Endothelial cell of umbilical vein (primary cell): ENCODE data around the gene PLXNC1. TPM values are rescaled to one million over a fixed set of nuclear protein-coding genes. Genes with fewer than 3 reads are reported as not detected.

ENCODE experiments used
- BruUV-seq: library from RNA; stranded (reverse); fragments of 400-500 nt; replicated peaks from 2 replicates; lab custom pipeline; 2021; lab: Mats Ljungman, UMichigan
- CTCF ChIA-PET: fragments of 300-600, 350-600 bp; sonication (Branson Sonifier 250); formaldehyde crosslinking; loops from one replicate; lab custom pipeline; 2021; ENCODE audit warnings: antibody characterized with exemption, inconsistent platforms; lab: Charles Lee
- POLR2A ChIA-PET: fragments of 300-600, 350-600 bp; sonication (Branson Sonifier 250); formaldehyde crosslinking; loops from one replicate; lab custom pipeline; 2021; ENCODE audit warnings: antibody characterized with exemption, inconsistent platforms; lab: Charles Lee
- DNase-seq: peaks from one replicate; pipeline ENCODE4 v3.0.0-alpha.2; 2011; ENCODE audit warnings: low read depth, low spot score
- FAIRE-seq: peaks from 2 replicates; lab custom pipeline; 2011; peaks lifted over from hg19 to GRCh38; lab: Jason Lieb, UNC
- H2AFZ ChIP-seq: 2 replicates; pipeline ENCODE4 v1.6.0; 2012; ENCODE audit warnings: low read depth, low read length, control low read depth, inconsistent platforms
- H3K27ac ChIP-seq: 2 replicates; pipeline ENCODE4 v1.5.1; 2011; ENCODE audit warnings: low read depth, mild to moderate bottlenecking, control low read depth, low read length, moderate library complexity; ENCODE audit not compliant: insufficient read depth
- H3K27me3 ChIP-seq, 2 experiments: 2 replicates each; pipeline versions ENCODE4 v1.6.0 to v1.6.1; 2011; ENCODE audit warnings: low read length in 2 of 2, mixed read lengths in 1 of 2; ENCODE audit not compliant: control insufficient read depth in 2 of 2, insufficient read depth in 2 of 2
- H3K36me3 ChIP-seq, 2 experiments: 2 replicates in 1 of 2; 3 replicates in 1 of 2; pipeline ENCODE4 v1.5.1; 2011; ENCODE audit warnings: low read length in 2 of 2, mild to moderate bottlenecking in 1 of 2, moderate library complexity in 1 of 2; ENCODE audit not compliant: control insufficient read depth in 2 of 2, insufficient read depth in 2 of 2; ENCODE audit errors: extremely low read depth in 1 of 2
- H3K4me1 ChIP-seq: 3 replicates; pipeline ENCODE4 v1.5.1; 2011; ENCODE audit warnings: mild to moderate bottlenecking, low read length; ENCODE audit not compliant: control insufficient read depth, insufficient read depth; ENCODE audit errors: extremely low read depth
- H3K4me2 ChIP-seq: 2 replicates; pipeline ENCODE4 v1.6.1; 2011; ENCODE audit warnings: low read length, control low read depth, mixed read lengths; ENCODE audit not compliant: insufficient read depth
- H3K4me3 ChIP-seq, 3 experiments: fragments of 200-600 bp in 1 of 3; sonication (generic), shearing (Covaris generic) in 1 of 3; replicated peaks in 1 of 3; 2 replicates each; pipeline ENCODE4 v1.5.1; 2011 to 2016; ENCODE audit warnings: control low read depth in 3 of 3, low read length in 3 of 3, mild to moderate bottlenecking in 2 of 3, inconsistent platforms in 1 of 3, low read depth in 1 of 3, moderate library complexity in 1 of 3; ENCODE audit not compliant: insufficient read depth in 1 of 3
- H3K79me2 ChIP-seq: 2 replicates; pipeline ENCODE4 v1.6.0; 2012; ENCODE audit warnings: low read length, inconsistent platforms; ENCODE audit not compliant: control insufficient read depth, insufficient read depth
- H3K9ac ChIP-seq: replicated peaks from 2 replicates; pipeline ENCODE3; 2011; ENCODE audit warnings: low read length, control low read depth; ENCODE audit not compliant: insufficient read depth; ENCODE audit errors: extremely low read depth
- H3K9me1 ChIP-seq: replicated peaks from 3 replicates; pipeline ENCODE4 v1.6.0; 2011; ENCODE audit warnings: mild to moderate bottlenecking, low read length; ENCODE audit not compliant: control insufficient read depth, insufficient read depth; ENCODE audit errors: extremely low read depth
- H3K9me3 ChIP-seq: replicated peaks from 2 replicates; pipeline ENCODE4 v1.5.1; 2012; ENCODE audit warnings: low read length, inconsistent platforms; ENCODE audit not compliant: control insufficient read depth, insufficient read depth
- H4K20me1 ChIP-seq: replicated peaks from 2 replicates; pipeline ENCODE3; 2011; ENCODE audit warnings: mild to moderate bottlenecking, low read length; ENCODE audit not compliant: control insufficient read depth, insufficient read depth; ENCODE audit errors: extremely low read depth
- CTCF ChIP-seq, 2 donors: IDR thresholded peaks; 1 replicate in 1 of 2; 2 replicates in 1 of 2; pipeline ENCODE4 v1.5.1; 2011; ENCODE audit warnings: low read length in 2 of 2, mild to moderate bottlenecking in 2 of 2, moderate library complexity in 2 of 2, control low read depth in 1 of 2, inconsistent platforms in 1 of 2, low read depth in 1 of 2; ENCODE audit not compliant: insufficient read depth in 1 of 2; ENCODE audit errors: extremely low read depth in 1 of 2
- EZH2 ChIP-seq: IDR thresholded peaks from 2 replicates; pipeline ENCODE4 v1.6.1; 2012; ENCODE audit warnings: borderline replicate concordance, low read depth, mild to moderate bottlenecking, moderate library complexity, low read length, inconsistent platforms; ENCODE audit not compliant: severe bottlenecking
- FOS ChIP-seq: IDR thresholded peaks from 2 replicates; pipeline ENCODE4 v1.6.1; 2011; ENCODE audit warnings: mild to moderate bottlenecking, low read length, moderate library complexity, borderline replicate concordance; ENCODE audit not compliant: insufficient read depth
- GATA2 ChIP-seq: IDR thresholded peaks from 2 replicates; pipeline ENCODE4 v1.7.0; 2011; ENCODE audit warnings: low read depth, mild to moderate bottlenecking, moderate library complexity, mixed read lengths, low read length; ENCODE audit not compliant: insufficient read length, insufficient read depth
- JUN ChIP-seq: IDR thresholded peaks from 2 replicates; pipeline ENCODE4 v1.6.1; 2011; ENCODE audit warnings: borderline replicate concordance, low read depth; ENCODE audit not compliant: insufficient read length, insufficient read depth
- MAX ChIP-seq: IDR thresholded peaks from 2 replicates; pipeline ENCODE4 v1.6.1; 2011; ENCODE audit not compliant: insufficient read depth, insufficient read length
- MYC ChIP-seq: IDR thresholded peaks from one replicate; pipeline ENCODE4 v1.6.1; 2011; ENCODE audit warnings: mild to moderate bottlenecking, low read depth, low read length
- POLR2A ChIP-seq: IDR thresholded peaks from 2 replicates; pipeline ENCODE4 v1.6.1; 2012; ENCODE audit warnings: low read depth, mild to moderate bottlenecking, control low read depth, low read length
- POLR2AphosphoS5 ChIP-seq: IDR thresholded peaks from 2 replicates; pipeline ENCODE4 v1.6.1; 2012; ENCODE audit warnings: low read depth, mild to moderate bottlenecking, control low read depth, low read length, moderate library complexity; ENCODE audit not compliant: insufficient read depth
- dilution Hi-C: fragments of 300-500 bp; cut with MboI; formaldehyde crosslinking; loops from one replicate; pipeline ENCODE4 v1.15.0; 2019; ENCODE audit warnings: low sequenced_read_pairs; ENCODE audit not compliant: extremely low pct_ligation_motif_present
- intact Hi-C: fragments of 100-400 bp; cut with micrococcal nuclease; formaldehyde crosslinking; loops from one replicate; pipeline ENCODE4 v1.10.0; 2022
- polyA plus RNA-seq, 4 experiments: library from polyadenylated mRNA; depleted of rRNA in 3 of 4; stranded (reverse) in 3 of 4; unstranded in 1 of 4; fragments of >200 nt; gene quantifications; 2 replicates each; pipeline versions ENCODE4 v1.2.1 to v1.2.3, GENCODE V29; 2011 to 2012; ENCODE audit warnings: missing spikeins in 1 of 4
- total RNA-seq: library from RNA; stranded (reverse); gene quantifications from 2 replicates; pipeline ENCODE4 v1.2.3, GENCODE V29; 2021

The PLXNC1 gene
- total and polyA plus RNA-seq, 2 donors (not counting 3 experiments of a cell fraction or from before 2014, with no cell fraction given): 0.04 TPM; not detected in 1

DNA sequence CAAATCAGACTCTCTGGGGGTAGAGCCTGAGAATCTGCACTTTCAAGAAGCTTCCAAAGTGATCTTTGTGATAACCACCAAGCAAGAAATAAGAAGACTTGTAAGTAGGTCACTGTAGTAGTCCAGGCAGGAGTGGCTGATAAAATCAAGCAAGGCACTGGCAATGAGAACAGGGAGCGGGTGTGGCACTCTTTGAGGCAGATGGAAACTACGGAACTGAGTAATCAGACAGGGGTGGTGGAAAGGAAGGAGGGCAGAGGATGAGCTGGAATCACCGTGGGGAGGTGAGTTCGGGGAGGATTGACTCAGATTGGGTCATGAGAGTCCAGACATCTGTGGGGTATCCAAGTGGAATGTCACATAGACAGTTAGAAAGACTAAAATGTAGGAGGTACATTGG, 44.4 kb upstream of the PLXNC1 start:
- Histone ChIP-seq H3K4me2 (no peak overlapping the region), H3K36me3 (no peaks in the 10 kb centered on the region), H3K4me3 (no peak overlapping the region), H3K9me3 (no peaks in the 10 kb centered on the region), H4K20me1 (no peaks in the 10 kb centered on the region), H3K79me2 (no peaks in the 10 kb centered on the region), H3K9me1 (no peaks in the 10 kb centered on the region), H3K27me3 (peaks cover 18 to 22% of the 10 kb centered on the region in 2 experiments), H3K4me1 (peaks cover 22% of the 10 kb centered on the region), H3K27ac (no peak overlapping the region), H2AFZ (no peak overlapping the region), H3K9ac (no peak overlapping the region)
- BruUV-seq: no TSS peak
- DNase-seq (no peak), FAIRE-seq (no peak)
- POLR2A ChIA-PET: no interaction called here
- dilution Hi-C loops (no loop called here), intact Hi-C loops (loop anchor here (2.0 to 5.0 kb wide), 5 partner anchors 207 to 1317 kb away; no protein-coding TSS in a partner anchor)
- CTCF ChIA-PET: interaction anchor here (1.6 to 6.8 kb wide), 7 partner anchors 31 to 707 kb away, joined by 4 to 487 read pairs (median 30); partner anchors contain the start of gene SOCS2
- no peak for TF ChIP-seq MAX

- CTCF ChIA-PET: interaction anchor here (1.2 kb wide), 1 partner anchor 605 kb away, joined by 3 read pairs; no protein-coding TSS in a partner anchor
Measured at GRCh38 chr12:94107910-94108309, 40.5 kb upstream of the PLXNC1 start.

More at GRCh38 chr12:94107910-94108309, 40.5 kb upstream of the PLXNC1 start:
- dilution Hi-C loops (no loop called here), intact Hi-C loops (no loop called here)
- FAIRE-seq (no peak), DNase-seq (no peak)
- BruUV-seq: no TSS peak
- H3K79me2 ChIP-seq: no peaks in the 10 kb centered on the region
- H3K4me3 ChIP-seq: no peak overlapping the region
- H3K36me3 ChIP-seq: no peaks in the 10 kb centered on the region
- TF ChIP-seq FOS (no peak), MAX (no peak), CTCF (IDR thresholded peaks at IDR 0.05; ENCODE audit: extremely low read depth in 1 of 2, insufficient read depth in 1 of 2, low read depth in 1 of 2, low read length in 2 of 2) (no peak), GATA2 (no peak), JUN (no peak), EZH2 (no peak), POLR2AphosphoS5 (no peak), MYC (no peak), POLR2A (no peak)
- no peaks in the 10 kb centered on the region for H4K20me1 ChIP-seq
- no peaks in the 10 kb centered on the region for H3K9me1 ChIP-seq
- peaks cover 24 to 28% of the 10 kb centered on the region in 2 experiments for H3K27me3 ChIP-seq
- POLR2A ChIA-PET: no interaction called here
- H3K4me2 ChIP-seq: no peak overlapping the region
- H3K4me1 ChIP-seq: no peaks in the 10 kb centered on the region
- no peak overlapping the region for H3K9ac ChIP-seq
- H3K27ac ChIP-seq: no peak overlapping the region
- no peaks in the 10 kb centered on the region for H3K9me3 ChIP-seq
- no peak overlapping the region for H2AFZ ChIP-seq
